Measurements from ENCODE around the gene CALHM6.

Gene CALHM6

DNA sequence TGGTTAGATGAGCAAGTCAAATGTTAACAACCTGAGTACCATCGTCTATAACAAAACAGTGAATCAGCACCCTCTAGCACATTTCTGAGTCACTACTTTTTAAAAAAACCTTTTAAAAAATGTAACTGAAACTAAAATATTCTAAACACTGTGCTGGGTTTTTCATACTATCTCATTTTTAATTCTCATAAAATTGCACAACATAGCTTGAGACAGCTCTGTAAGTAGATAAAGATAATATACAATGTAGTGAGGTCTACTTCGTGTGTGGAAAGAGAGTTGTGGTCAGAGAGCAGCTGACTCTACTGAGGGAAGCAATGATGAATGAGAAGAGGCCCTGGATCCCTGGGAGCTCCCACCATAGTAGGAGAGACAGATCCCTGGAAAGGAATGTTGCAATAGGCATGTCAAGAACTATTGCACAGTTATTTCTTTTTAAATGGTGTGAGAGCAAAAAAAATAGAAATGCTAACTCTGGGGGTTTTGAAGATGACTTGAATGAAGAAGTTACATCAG, 13.6 kb upstream of the CALHM6 start:
- FAIRE-seq (no peak), DNase-seq (ENCODE audit: insufficient read length) (no peak)
- TF ChIP-seq POLR2A (IDR thresholded peaks at IDR 0.05; ENCODE audit: low read depth, low read length) = no peak
- no peak for TF ChIP-seq TAF1 (IDR thresholded peaks at IDR 0.05; ENCODE audit: borderline replicate concordance, low read depth, low read length)
- no peak for TF ChIP-seq POLR2AphosphoS5 (IDR thresholded peaks at IDR 0.05; ENCODE audit: low read depth, low read length)

DNA sequence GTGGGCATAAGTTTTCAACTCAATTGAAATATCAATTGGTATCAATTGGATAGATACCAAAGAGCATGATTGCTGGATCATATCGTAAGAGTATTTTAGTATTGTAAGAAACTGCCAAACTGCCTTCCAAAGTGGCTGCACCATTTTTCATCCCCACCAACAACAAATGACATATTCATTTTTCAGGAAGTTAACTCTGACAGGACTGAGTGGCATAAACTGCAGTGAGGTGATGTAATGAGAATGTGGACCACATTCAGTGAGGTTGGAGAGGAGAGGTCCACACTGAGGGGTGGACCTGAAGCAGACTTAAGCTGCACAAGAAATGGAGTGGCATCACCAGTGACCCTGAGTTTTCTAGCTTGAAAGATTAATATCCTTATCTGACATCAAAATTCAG, 11.6 kb upstream of the CALHM6 start:
- TF ChIP-seq POLR2AphosphoS5 (IDR thresholded peaks at IDR 0.05; ENCODE audit: low read depth, low read length) (no peak), TAF1 (IDR thresholded peaks at IDR 0.05; ENCODE audit: borderline replicate concordance, low read depth, low read length) (no peak), POLR2A (IDR thresholded peaks at IDR 0.05; ENCODE audit: low read depth, low read length) (no peak)
- DNase-seq (ENCODE audit: insufficient read length) (no peak), FAIRE-seq (peak; percentile 63)

DNA sequence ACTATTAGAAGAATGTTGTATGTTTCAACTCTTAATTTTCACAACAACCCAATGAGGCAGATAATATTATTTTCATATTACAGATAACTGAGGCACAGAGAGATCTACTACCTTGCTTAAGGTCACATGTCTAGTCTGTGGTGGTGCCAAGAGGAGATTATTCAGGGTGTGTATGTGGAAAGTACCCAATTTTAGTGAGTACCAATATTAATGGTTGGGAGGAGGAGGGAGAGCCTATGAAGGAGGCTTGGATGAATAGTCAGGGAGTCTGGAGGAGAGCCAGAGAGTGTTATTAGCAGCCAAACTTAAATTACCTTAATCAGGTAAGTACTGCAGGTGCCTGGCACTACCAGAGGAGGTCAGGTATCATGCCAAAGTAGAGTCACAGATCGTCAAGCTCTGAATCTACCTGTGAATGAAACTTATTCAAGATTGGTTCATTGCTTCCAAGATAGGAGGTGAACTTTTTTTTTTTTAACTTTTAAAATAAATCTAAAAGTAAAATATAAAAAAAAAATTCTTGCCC, 10.9 kb upstream of the CALHM6 start:
- DNase-seq (ENCODE audit: insufficient read length) (no peak), FAIRE-seq (no peak)
- TF ChIP-seq POLR2A (IDR thresholded peaks at IDR 0.05; ENCODE audit: low read depth, low read length) (no peak), POLR2AphosphoS5 (IDR thresholded peaks at IDR 0.05; ENCODE audit: low read depth, low read length) (no peak), TAF1 (IDR thresholded peaks at IDR 0.05; ENCODE audit: borderline replicate concordance, low read depth, low read length) (no peak)

DNA sequence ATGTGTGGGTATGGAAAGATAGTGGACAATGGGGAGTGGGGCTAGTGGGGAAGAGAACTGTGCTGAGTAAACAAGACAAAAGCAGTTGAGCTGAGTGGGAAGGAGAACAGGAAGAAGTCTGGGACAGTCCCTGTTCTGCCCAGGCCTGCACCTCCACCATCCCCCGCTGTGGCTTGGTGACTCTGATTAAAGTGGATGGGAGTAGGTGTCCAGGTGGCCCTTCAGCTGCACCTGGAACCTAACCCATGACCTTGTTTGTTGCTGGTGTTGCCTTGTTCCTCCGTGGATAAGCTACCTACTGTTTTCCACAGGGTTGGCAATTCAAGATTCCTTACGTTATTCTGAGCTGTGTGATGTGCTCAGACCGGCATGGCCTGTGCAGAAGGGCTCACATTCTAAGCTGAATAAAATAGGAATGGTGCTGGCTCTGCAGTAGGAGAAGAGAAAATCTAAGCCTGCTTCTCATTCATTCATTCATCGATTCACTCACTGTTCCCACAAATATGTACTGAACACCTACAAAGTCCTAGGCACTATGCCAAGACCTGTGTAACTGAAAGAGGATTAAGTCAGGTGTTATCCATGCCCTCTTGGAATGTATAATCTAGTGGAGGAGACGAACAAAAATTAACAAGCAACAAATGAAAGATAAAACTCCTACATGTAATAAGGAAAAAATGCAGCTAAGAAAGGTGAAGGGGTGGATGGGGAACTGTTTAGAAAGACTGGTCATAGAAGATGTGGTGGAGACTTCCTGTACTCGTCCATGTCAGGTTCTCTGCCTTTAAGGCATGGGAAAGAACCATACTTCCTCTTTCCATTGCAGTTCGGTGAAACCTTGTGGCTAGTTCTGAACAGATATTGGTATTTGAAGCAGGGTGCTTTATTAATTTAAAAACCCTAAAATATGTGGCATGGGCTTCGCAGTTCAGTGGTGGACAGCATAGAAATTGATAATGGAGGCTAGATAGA, 10.1 kb upstream of the CALHM6 start:
- TF ChIP-seq POLR2AphosphoS5 (IDR thresholded peaks at IDR 0.05; ENCODE audit: low read depth, low read length) (no peak), TAF1 (IDR thresholded peaks at IDR 0.05; ENCODE audit: borderline replicate concordance, low read depth, low read length) (no peak), POLR2A (IDR thresholded peaks at IDR 0.05; ENCODE audit: low read depth, low read length) (no peak)
- no peak for DNase-seq (ENCODE audit: insufficient read length)
- FAIRE-seq = peak; percentile 91

DNA sequence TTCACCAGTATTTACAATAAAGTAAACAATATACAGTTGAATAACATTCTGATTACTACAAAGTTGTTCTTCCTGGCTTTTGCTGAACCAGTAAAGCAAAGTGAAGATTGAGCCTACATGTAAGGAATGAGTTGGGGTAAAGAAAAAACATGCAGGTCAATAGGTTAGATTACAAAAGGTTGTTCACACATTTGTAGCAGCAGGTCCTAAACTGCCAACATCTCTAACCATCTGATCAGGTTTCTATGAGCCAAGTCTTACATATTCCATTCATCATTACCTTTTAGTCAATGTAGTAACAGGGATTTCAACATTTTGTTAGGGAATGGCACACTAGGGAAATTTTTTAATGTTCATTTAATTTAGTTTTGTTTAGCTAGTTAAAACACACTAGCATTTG, 9.3 kb upstream of the CALHM6 start:
- DNase-seq (ENCODE audit: insufficient read length) (no peak), FAIRE-seq (peak; percentile 51)
- TF ChIP-seq POLR2AphosphoS5 (IDR thresholded peaks at IDR 0.05; ENCODE audit: low read depth, low read length) (no peak), TAF1 (IDR thresholded peaks at IDR 0.05; ENCODE audit: borderline replicate concordance, low read depth, low read length) (no peak), POLR2A (IDR thresholded peaks at IDR 0.05; ENCODE audit: low read depth, low read length) (no peak)

DNA sequence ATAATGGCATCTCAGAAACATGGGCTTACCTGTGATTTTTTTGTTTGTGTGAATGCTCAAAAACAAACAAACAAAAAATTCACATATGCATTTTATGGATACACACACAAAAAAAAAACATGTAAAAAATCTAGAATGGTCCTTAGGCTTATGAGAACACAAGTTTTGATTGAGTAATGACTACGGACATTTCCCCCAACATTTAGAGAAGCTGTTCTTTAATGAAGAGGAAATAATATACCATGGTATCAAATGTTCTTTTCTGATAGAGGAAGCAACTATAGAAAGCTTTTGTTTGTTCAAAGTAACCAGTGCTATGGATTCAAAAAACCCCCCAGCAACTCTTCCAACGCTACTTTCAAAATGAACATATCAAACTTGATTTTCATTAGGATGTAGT, 8.6 kb upstream of the CALHM6 start:
- no peak for DNase-seq (ENCODE audit: insufficient read length)
- no peak for TF ChIP-seq POLR2AphosphoS5 (IDR thresholded peaks at IDR 0.05; ENCODE audit: low read depth, low read length)
- no peak for TF ChIP-seq POLR2A (IDR thresholded peaks at IDR 0.05; ENCODE audit: low read depth, low read length)
- TF ChIP-seq TAF1 (IDR thresholded peaks at IDR 0.05; ENCODE audit: borderline replicate concordance, low read depth, low read length) = no peak
- FAIRE-seq = no peak

- FAIRE-seq (no peak), DNase-seq (ENCODE audit: insufficient read length) (no peak)
- TF ChIP-seq POLR2AphosphoS5 (IDR thresholded peaks at IDR 0.05; ENCODE audit: low read depth, low read length) (no peak), POLR2A (IDR thresholded peaks at IDR 0.05; ENCODE audit: low read depth, low read length) (no peak), TAF1 (IDR thresholded peaks at IDR 0.05; ENCODE audit: borderline replicate concordance, low read depth, low read length) (no peak)
These were observed 5.1 kb upstream of the CALHM6 start for GRCh38 chr6:116456106-116456505.

DNA sequence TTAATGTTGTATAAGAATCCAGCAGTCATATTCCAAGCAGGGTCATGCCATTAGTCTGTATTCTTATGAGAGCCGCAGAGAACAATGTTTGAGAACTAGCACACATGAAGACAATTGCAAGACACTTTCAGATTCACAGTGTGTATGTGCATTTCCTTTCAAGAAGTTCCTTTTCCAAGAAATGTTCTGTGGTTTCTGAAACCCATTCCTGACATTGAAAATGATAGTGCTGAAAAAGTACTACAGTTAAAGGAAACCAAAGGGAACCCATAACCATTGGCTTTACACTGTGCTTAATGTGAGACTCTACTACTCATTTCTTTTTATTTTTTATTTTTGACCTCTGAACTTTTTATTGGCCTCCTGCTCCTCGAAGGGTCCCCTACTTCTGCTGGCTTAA, 4.2 kb upstream of the CALHM6 start:
- TF ChIP-seq POLR2AphosphoS5 (IDR thresholded peaks at IDR 0.05; ENCODE audit: low read depth, low read length) (no peak), POLR2A (IDR thresholded peaks at IDR 0.05; ENCODE audit: low read depth, low read length) (no peak), TAF1 (IDR thresholded peaks at IDR 0.05; ENCODE audit: borderline replicate concordance, low read depth, low read length) (no peak)
- no peak for FAIRE-seq
- no peak for DNase-seq (ENCODE audit: insufficient read length)

DNA sequence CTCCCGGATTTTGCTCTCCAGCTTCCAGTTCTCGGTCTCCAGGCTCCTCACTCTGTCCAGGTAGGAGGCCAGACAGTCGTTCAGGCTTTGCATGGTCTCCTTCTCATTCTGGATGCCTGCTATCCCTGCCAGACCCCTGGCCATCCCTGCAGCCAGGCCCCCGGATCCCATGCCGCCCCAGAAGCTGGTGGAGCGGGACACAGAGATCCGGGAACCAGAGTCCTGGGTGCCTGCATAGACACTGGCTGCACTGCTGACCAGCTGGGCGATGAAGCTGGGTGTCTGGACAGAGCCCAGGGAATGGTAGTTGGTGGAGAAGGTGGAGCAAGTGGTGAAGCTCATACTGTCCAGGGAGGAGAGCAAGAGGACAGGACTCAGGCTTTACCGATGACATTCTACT, 2.9 kb upstream of the CALHM6 start:
- TF ChIP-seq POLR2AphosphoS5 (IDR thresholded peaks at IDR 0.05; ENCODE audit: low read depth, low read length) = no peak
- no peak for TF ChIP-seq POLR2A (IDR thresholded peaks at IDR 0.05; ENCODE audit: low read depth, low read length)
- no peak for TF ChIP-seq TAF1 (IDR thresholded peaks at IDR 0.05; ENCODE audit: borderline replicate concordance, low read depth, low read length)
- FAIRE-seq = no peak
- DNase-seq (ENCODE audit: insufficient read length) = no peak

- DNase-seq (ENCODE audit: insufficient read length) (no peak), FAIRE-seq (no peak)
- TF ChIP-seq TAF1 (IDR thresholded peaks at IDR 0.05; ENCODE audit: borderline replicate concordance, low read depth, low read length) (no peak), POLR2AphosphoS5 (IDR thresholded peaks at IDR 0.05; ENCODE audit: low read depth, low read length) (no peak), POLR2A (IDR thresholded peaks at IDR 0.05; ENCODE audit: low read depth, low read length) (no peak)
These were observed 1.2 kb upstream of the CALHM6 start for GRCh38 chr6:116459927-116460326.

GRCh38 chr6:116461932-116462885, 1.0 kb downstream of the CALHM6 start:
- TF ChIP-seq TAF1 (IDR thresholded peaks at IDR 0.05; ENCODE audit: borderline replicate concordance, low read depth, low read length) (no peak), POLR2A (IDR thresholded peaks at IDR 0.05; ENCODE audit: low read depth, low read length) (peak; percentile 59; the same call in 1 of the 2 replicates)
- DNase-seq (ENCODE audit: insufficient read length) (peak; percentile 58), FAIRE-seq (peak; percentile 90)

Measured in GM12892 (cell line).